H1 (cell line): ENCODE data around the gene SLC15A4. TPM values are rescaled to one million over a fixed set of nuclear protein-coding genes. Genes with fewer than 3 reads are reported as not detected.

Experiments
- BCL11A ChIP-seq, 2 experiments: IDR thresholded peaks; one replicate each; pipeline ENCODE4 v1.6.1; 2011; ENCODE audit warnings: low read depth in 2 of 2, low read length in 2 of 2, mild to moderate bottlenecking in 2 of 2
- POU5F1 ChIP-seq: IDR thresholded peaks from 2 replicates; pipeline ENCODE4 v1.6.1; 2011; ENCODE audit warnings: low read depth, mild to moderate bottlenecking, low read length, moderate library complexity
- SRF ChIP-seq: IDR thresholded peaks from 2 replicates; pipeline ENCODE4 v1.6.1; 2011; ENCODE audit warnings: mild to moderate bottlenecking, low read depth, low read length, moderate library complexity
- polyA plus RNA-seq, 7 experiments: library from polyadenylated mRNA; depleted of rRNA in 3 of 7; stranded (reverse) in 5 of 7; unstranded in 2 of 7; fragments of >200 nt in 5 of 7; fragments of 200-250 nt in 2 of 7; gene quantifications; 1 replicate in 5 of 7; 2 replicates in 1 of 7; 4 replicates in 1 of 7; pipeline versions ENCODE4 v1.2.1 to v1.2.3, GENCODE V29; 2011 to 2013; ENCODE audit warnings: missing spikeins in 2 of 7, mixed read lengths in 2 of 7
- total RNA-seq: library from RNA; stranded (reverse); fragmentation: NEBNext Ultra II Directional; extraction: Animal tissue kit (Norgen Biotek cat#: 25700); gene quantifications from 2 replicates; pipeline ENCODE4 v1.2.1, GENCODE V29; 2021

The SLC15A4 gene
- total and polyA plus RNA-seq, 2 of the 8 experiments (the other 6 are each of a cell fraction or from before 2014, with no cell fraction given): 22.7 to 26.6 TPM

GRCh38 chr12:128784030-128784760, 39.6 kb downstream of the SLC15A4 start (continued):
- TF ChIP-seq BCL11A (IDR thresholded peaks at IDR 0.05; ENCODE audit: low read depth in 2 of 2, low read length in 2 of 2): no peak
- TF ChIP-seq POU5F1: no peak
- no peak for TF ChIP-seq SRF
